Mucosa of rectum (tissue), 2 donors: ENCODE measurements around the gene TAF8.

Experiments
- H3K27ac ChIP-seq, 2 donors: one replicate each; pipeline ENCODE4 v1.7.0; 2013; ENCODE audit warnings: inconsistent platforms in 2 of 2, low read depth in 2 of 2, low read length in 2 of 2
- H3K27me3 ChIP-seq, 2 donors: one replicate each; pipeline ENCODE4 v1.7.0; 2013; ENCODE audit warnings: low read length in 2 of 2; ENCODE audit not compliant: control insufficient read depth in 2 of 2, insufficient read depth in 2 of 2
- H3K36me3 ChIP-seq, 2 donors: one replicate each; pipeline ENCODE4 v1.7.0; 2013; ENCODE audit warnings: low read length in 2 of 2; ENCODE audit not compliant: control insufficient read depth in 2 of 2, insufficient read depth in 2 of 2
- H3K4me1 ChIP-seq, 2 donors: one replicate each; pipeline ENCODE4 v1.7.0; 2013; ENCODE audit warnings: low read length in 2 of 2, mild to moderate bottlenecking in 1 of 2; ENCODE audit not compliant: control insufficient read depth in 2 of 2, insufficient read depth in 2 of 2
- H3K4me3 ChIP-seq, 2 donors: one replicate each; pipeline ENCODE4 v1.7.0; 2013; ENCODE audit warnings: low read length in 2 of 2
- H3K9ac ChIP-seq, 2 donors: one replicate each; pipeline ENCODE4 v1.7.0; 2013; ENCODE audit warnings: low read length in 2 of 2, low read depth in 1 of 2, mild to moderate bottlenecking in 1 of 2
- H3K9me3 ChIP-seq, 2 donors: one replicate each; pipeline ENCODE4 v1.7.0; 2013; ENCODE audit warnings: low read length in 2 of 2; ENCODE audit not compliant: control insufficient read depth in 2 of 2
- donor health status: healthy.
- donor health status: Normal muscosa, but diverticular disease.

The TAF8 gene

DNA sequence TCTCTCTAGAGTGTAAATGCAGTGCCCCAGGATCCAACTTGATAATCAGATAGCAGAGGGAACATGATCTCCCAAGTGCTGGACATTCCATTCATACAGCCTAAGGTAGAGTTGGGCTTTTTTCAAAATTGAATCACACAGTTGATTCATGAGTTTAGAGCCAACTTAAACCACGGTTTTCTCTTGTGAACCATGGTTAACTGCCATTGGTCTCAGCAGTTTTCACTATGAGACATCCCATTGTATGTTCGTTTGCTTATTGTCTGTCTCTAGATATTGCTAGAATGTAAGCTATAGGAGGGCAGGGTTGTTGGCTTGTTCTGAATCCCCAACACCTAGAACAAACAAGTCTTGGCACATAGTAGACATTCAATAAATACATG, 37.2 kb upstream of the TAF8 start:
- Histone ChIP-seq H3K36me3 (no peaks in the 10 kb centered on the region), H3K9ac (no peak overlapping the region), H3K27ac (no peak overlapping the region), H3K4me3 (no peak overlapping the region), H3K9me3 (no peaks in the 10 kb centered on the region), H3K27me3 (no peaks in the 10 kb centered on the region), H3K4me1 (peaks cover 0 to 7% of the 10 kb centered on the region in 2 donors)

DNA sequence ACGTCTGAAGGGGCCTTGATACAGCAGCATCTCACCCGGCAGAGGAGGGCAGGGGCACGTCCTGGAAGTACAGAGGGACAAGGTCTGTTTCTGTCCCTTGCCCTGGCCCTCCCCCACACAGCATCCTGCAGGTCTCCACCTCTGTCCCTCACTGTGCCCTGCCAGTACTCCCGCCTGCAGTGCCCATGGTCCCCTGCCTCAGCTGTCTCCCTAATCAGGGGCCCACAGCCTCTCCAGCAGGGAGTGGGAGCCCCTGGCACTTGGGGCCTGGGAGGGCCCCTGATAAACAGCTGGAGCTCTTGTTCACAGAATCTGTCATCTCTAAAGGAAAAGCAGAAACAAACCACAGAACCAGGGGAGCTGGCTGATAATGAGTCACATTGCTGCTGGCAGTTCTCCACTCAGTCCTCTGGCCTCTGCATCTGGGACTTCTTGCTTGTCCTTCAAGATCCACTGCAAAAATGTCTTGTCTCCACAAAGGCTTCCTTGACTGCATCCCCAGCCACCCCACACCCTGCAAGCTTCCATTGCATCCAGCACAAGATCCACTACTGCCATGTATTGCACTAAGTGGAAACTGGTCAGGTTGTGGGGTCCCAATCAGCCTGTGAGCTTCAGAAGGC, 33.2 kb upstream of the TAF8 start:
- Histone ChIP-seq H3K27ac (no peak overlapping the region), H3K4me1 (peaks cover 0 to 4% of the 10 kb centered on the region in 2 donors), H3K27me3 (no peaks in the 10 kb centered on the region), H3K9ac (no peak overlapping the region), H3K36me3 (no peaks in the 10 kb centered on the region), H3K4me3 (no peak overlapping the region), H3K9me3 (no peaks in the 10 kb centered on the region)

- no peaks in the 10 kb centered on the region for H3K27me3 ChIP-seq
- no peaks in the 10 kb centered on the region for H3K9me3 ChIP-seq
- peaks cover 0 to 5% of the 10 kb centered on the region in 2 donors for H3K4me1 ChIP-seq
- no peak overlapping the region for H3K27ac ChIP-seq
- no peak overlapping the region for H3K9ac ChIP-seq
- H3K4me3 ChIP-seq = no peak overlapping the region
- H3K36me3 ChIP-seq = no peaks in the 10 kb centered on the region
These were observed 29.4 kb upstream of the TAF8 start for GRCh38 chr6:42020967-42021366.

- Histone ChIP-seq H3K27ac (peak overlapping the region in 1 of 2 donors; percentile 45), H3K36me3 (no peaks in the 10 kb centered on the region), H3K4me3 (no peak overlapping the region), H3K9ac (no peak overlapping the region), H3K9me3 (no peaks in the 10 kb centered on the region), H3K4me1 (peaks cover 0 to 5% of the 10 kb centered on the region in 2 donors), H3K27me3 (no peaks in the 10 kb centered on the region)
These were observed 28.2 kb upstream of the TAF8 start for GRCh38 chr6:42021847-42022754.

DNA sequence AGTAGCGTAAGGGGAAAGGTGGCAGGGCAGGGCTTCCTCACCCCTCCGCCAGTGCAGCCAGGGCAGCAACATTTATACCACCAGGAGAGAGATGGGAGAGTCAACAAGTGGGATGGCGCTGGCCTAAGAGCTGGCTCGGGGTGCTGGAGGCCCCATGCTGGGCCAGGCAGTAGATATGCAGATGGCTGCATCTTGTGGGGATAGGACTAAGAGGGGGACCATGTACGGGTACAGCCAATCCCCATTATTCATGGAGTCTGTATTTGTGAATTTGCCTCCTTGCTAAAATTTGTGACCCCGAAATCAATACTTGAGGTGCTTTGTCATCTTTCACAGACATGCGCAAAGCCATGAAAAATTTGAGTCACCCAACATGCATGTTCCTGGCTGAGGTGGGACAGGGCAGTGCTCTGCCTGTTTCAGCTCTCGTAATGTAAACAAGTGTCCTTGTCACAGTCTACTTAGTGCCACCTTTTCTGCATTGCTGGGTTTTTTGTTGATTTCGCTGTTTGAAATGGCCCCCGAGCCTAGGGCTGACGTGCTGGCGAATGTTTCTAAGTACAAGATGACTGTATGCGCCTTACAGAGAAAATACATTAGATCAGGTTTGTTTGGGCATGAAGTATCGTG, 27.5 kb upstream of the TAF8 start:
- Histone ChIP-seq H3K27ac (peak overlapping the region in 1 of 2 donors; percentile 45), H3K9ac (no peak overlapping the region), H3K36me3 (no peaks in the 10 kb centered on the region), H3K27me3 (no peaks in the 10 kb centered on the region), H3K9me3 (no peaks in the 10 kb centered on the region), H3K4me1 (peaks cover 0 to 5% of the 10 kb centered on the region in 2 donors), H3K4me3 (no peak overlapping the region)

DNA sequence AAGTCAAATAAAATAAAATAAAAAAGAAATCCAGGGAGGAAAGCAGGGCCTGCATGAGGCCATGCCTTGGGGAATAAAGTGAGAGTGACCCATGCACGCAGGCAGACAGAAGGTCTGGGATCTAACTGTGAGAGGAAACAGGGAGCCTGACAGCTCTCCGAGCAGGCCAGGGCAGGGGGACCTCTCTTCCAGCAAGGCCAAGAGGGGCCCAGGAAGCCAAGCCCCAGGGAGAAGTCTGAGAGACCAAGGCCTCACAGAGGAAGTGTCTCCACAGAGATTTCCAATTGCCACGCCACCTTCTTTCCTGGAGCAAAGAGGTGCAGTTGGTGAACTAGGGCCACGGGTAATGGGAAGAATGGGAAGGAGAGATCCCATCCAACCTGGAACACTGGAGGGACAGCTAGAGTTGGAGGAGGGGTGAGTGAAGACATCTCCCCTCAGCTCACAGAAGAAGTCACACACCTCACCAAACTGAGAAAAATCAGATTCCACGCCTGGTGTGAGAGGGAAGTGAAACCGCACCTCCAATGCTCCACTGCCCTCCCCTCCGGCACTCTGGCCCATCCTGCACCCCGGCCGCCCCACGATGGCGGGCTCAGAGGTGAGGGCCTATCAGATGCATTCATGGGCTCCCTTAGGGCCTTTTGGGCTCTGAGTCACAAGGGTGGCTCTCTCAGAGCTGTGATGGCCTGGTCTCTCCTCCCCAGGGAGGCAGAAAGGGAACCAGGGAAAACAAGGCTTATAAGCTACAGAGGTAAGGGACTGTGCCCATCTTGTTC, 25.1 kb upstream of the TAF8 start:
- H3K27ac ChIP-seq = no peak overlapping the region
- no peak overlapping the region for H3K9ac ChIP-seq
- no peaks in the 10 kb centered on the region for H3K27me3 ChIP-seq
- peaks cover 3 to 5% of the 10 kb centered on the region in 2 donors for H3K4me1 ChIP-seq
- no peaks in the 10 kb centered on the region for H3K36me3 ChIP-seq
- H3K4me3 ChIP-seq = no peak overlapping the region
- H3K9me3 ChIP-seq = no peaks in the 10 kb centered on the region

- no peaks in the 10 kb centered on the region for H3K27me3 ChIP-seq
- H3K9me3 ChIP-seq = no peaks in the 10 kb centered on the region
- H3K36me3 ChIP-seq = no peaks in the 10 kb centered on the region
- H3K4me3 ChIP-seq = no peak overlapping the region
- H3K9ac ChIP-seq = no peak overlapping the region
- H3K4me1 ChIP-seq = peaks cover 3 to 5% of the 10 kb centered on the region in 2 donors
- no peak overlapping the region for H3K27ac ChIP-seq
These were observed 24.5 kb upstream of the TAF8 start for GRCh38 chr6:42025845-42026243.

GRCh38 chr6:42026540-42026939, 23.8 kb upstream of the TAF8 start:
- Histone ChIP-seq H3K9ac (no peak overlapping the region), H3K9me3 (no peaks in the 10 kb centered on the region), H3K27ac (no peak overlapping the region), H3K4me1 (peaks cover 3 to 5% of the 10 kb centered on the region in 2 donors), H3K4me3 (no peak overlapping the region), H3K27me3 (no peaks in the 10 kb centered on the region), H3K36me3 (no peaks in the 10 kb centered on the region)

GRCh38 chr6:42028234-42029061, 21.9 kb upstream of the TAF8 start:
- no peak overlapping the region for H3K9ac ChIP-seq
- peaks cover 0 to 3% of the 10 kb centered on the region in 2 donors for H3K4me1 ChIP-seq
- no peak overlapping the region for H3K27ac ChIP-seq

More at GRCh38 chr6:42028234-42029061, 21.9 kb upstream of the TAF8 start:
- no peaks in the 10 kb centered on the region for H3K36me3 ChIP-seq
- H3K4me3 ChIP-seq = peak overlapping the region; percentile 23 to 35
- no peaks in the 10 kb centered on the region for H3K27me3 ChIP-seq
- H3K9me3 ChIP-seq = no peaks in the 10 kb centered on the region
